ENCODE data around the gene METTL25B. TPM values are rescaled to one million over a fixed set of nuclear protein-coding genes. Genes with fewer than 3 reads are reported as not detected.

METTL25B gene
- total RNA-seq, 1 donor, result 10.9 TPM

GRCh38 chr1:156767879-156768604 lies 39.8 kb downstream of the METTL25B start:
- peak; percentile 14 for DNase-seq (ENCODE audit: low read depth)
- H3K4me3 ChIP-seq (ENCODE audit: low read depth, low read length), result peak overlapping the region; percentile 94
- no peak for TF ChIP-seq CTCF (IDR thresholded peaks at IDR 0.05; ENCODE audit: insufficient read depth, low read length)

- no peak for TF ChIP-seq CTCF (IDR thresholded peaks at IDR 0.05; ENCODE audit: insufficient read depth, low read length)
- no peak for DNase-seq (ENCODE audit: low read depth)
- H3K4me3 ChIP-seq (ENCODE audit: low read depth, low read length), result peak overlapping the region; percentile 94
Observed at GRCh38 chr1:156768610-156769295, 40.5 kb downstream of the METTL25B start.

DNA sequence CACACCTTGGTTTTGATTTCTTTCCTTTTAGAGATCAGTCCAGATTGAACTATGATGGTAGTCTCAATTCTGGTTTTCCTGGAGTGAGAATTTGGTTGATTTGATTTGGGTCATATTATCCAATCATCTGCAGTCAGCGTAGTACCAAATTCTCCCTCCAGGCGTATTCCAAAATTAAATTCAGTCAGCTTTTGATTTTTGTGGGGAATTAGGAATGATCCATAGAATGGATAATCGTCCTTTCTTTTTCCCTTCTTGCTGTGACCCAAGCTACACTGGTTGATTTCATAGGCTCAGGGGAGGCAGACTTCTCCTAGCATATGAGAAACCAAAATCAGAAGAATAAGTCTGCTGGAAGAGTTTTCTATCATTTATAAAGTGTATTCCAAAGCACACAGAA lies 44.0 kb downstream of the METTL25B start:
- no peak overlapping the region for H3K4me3 ChIP-seq (ENCODE audit: low read depth, low read length)
- no peak for TF ChIP-seq CTCF (IDR thresholded peaks at IDR 0.05; ENCODE audit: insufficient read depth, low read length)
- no peak for DNase-seq (ENCODE audit: low read depth)

- peak overlapping the region; percentile 10 for H3K4me3 ChIP-seq (ENCODE audit: low read depth, low read length)
- peak; percentile 47 for DNase-seq (ENCODE audit: low read depth)
- TF ChIP-seq CTCF (IDR thresholded peaks at IDR 0.05; ENCODE audit: insufficient read depth, low read length), result no peak
Observed at GRCh38 chr1:156772728-156773497, 44.6 kb downstream of the METTL25B start.

DNA sequence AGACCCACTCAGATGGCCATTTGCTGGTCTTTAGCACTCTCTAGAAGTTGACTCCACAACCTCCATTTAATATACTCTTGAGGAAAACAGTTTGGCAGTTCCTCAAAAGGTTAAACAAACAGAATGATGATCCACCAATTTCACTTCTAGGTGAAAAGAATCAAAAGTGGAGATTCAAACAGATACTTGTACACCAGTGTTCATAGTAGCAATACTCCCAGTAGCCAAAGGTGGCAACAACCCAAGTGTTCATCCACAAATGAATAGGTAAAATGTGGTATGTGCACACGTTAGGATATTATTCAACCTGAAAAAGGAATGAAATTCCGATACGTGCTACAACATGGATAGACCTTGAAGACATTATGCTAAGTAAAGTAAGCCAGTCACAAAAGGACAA lies 45.3 kb downstream of the METTL25B start:
- peak; percentile 9 for TF ChIP-seq CTCF (IDR thresholded peaks at IDR 0.05; ENCODE audit: insufficient read depth, low read length)
- no peak overlapping the region for H3K4me3 ChIP-seq (ENCODE audit: low read depth, low read length)
- no peak for DNase-seq (ENCODE audit: low read depth)

GRCh38 chr1:156775799-156776198 lies 47.5 kb downstream of the METTL25B start:
- no peak overlapping the region for H3K4me3 ChIP-seq (ENCODE audit: low read depth, low read length)
- no peak for DNase-seq (ENCODE audit: low read depth)
- TF ChIP-seq CTCF (IDR thresholded peaks at IDR 0.05; ENCODE audit: insufficient read depth, low read length), result no peak
